HG03064 (cell line): ENCODE measurements around the gene DGKB.

Experiments used
- ATAC-seq: cut with Tn5 transposase; IDR thresholded peaks from one replicate; pipeline ENCODE4 v1.9.1; 2021; ENCODE audit warnings: low read depth; ENCODE audit not compliant: unreplicated experiment

DGKB gene

GRCh38 chr7:14825912-14826311 lies 76.6 kb downstream of the DGKB start:
- no peak for ATAC-seq

GRCh38 chr7:14822481-14822854 lies 80.1 kb downstream of the DGKB start:
- ATAC-seq = no peak

- ATAC-seq = no peak
Measured at GRCh38 chr7:14821757-14822480, 80.6 kb downstream of the DGKB start.

GRCh38 chr7:14818871-14819270 lies 83.7 kb downstream of the DGKB start:
- ATAC-seq = no peak

GRCh38 chr7:14817829-14818614 lies 84.5 kb downstream of the DGKB start:
- no peak for ATAC-seq

GRCh38 chr7:14807507-14807906 lies 95.0 kb downstream of the DGKB start:
- ATAC-seq = no peak

- ATAC-seq = no peak
Measured at GRCh38 chr7:14806891-14807290, 95.7 kb downstream of the DGKB start.

GRCh38 chr7:14805105-14805719 lies 97.3 kb downstream of the DGKB start:
- no peak for ATAC-seq

- no peak for ATAC-seq
Measured at GRCh38 chr7:14800664-14801063, 101.9 kb downstream of the DGKB start.

- no peak for ATAC-seq
Measured at GRCh38 chr7:14793151-14793550, 109.4 kb downstream of the DGKB start.

- ATAC-seq = no peak
Measured at GRCh38 chr7:14787551-14787950, 115.0 kb downstream of the DGKB start.

- ATAC-seq = no peak
Measured at GRCh38 chr7:14786314-14786895, 116.1 kb downstream of the DGKB start.

GRCh38 chr7:14777806-14778205 lies 124.7 kb downstream of the DGKB start:
- ATAC-seq = no peak

GRCh38 chr7:14776266-14776665 lies 126.3 kb downstream of the DGKB start:
- no peak for ATAC-seq

- ATAC-seq = no peak
Measured at GRCh38 chr7:14773729-14774271, 128.8 kb downstream of the DGKB start.

- ATAC-seq = no peak
Measured at GRCh38 chr7:14770614-14771013, 131.9 kb downstream of the DGKB start.

GRCh38 chr7:14769261-14769660 lies 133.3 kb downstream of the DGKB start:
- ATAC-seq = no peak

GRCh38 chr7:14767716-14768425 lies 134.7 kb downstream of the DGKB start:
- ATAC-seq = no peak

GRCh38 chr7:14766747-14767146 lies 135.8 kb downstream of the DGKB start:
- ATAC-seq = no peak

- ATAC-seq = no peak
Measured at GRCh38 chr7:14765731-14766130, 136.8 kb downstream of the DGKB start.
